Peyer's patch (tissue), 4 donors: Measurements from ENCODE around the gene FOXP2.

Source experiments
- POLR2A ChIP-seq, 2 donors: fragments of 450-650 bp; IDR thresholded peaks; one replicate each; pipeline ENCODE4 v1.5.1; 2017; ENCODE audit warnings: antibody characterized with exemption in 2 of 2, mild to moderate bottlenecking in 2 of 2, moderate library complexity in 2 of 2
- TF ChIP-seq, protein P1 (sequence below), 6 experiments: fragments of 450-650 bp in 4 of 6; fragments of 200-600 bp in 2 of 6; sonication (generic) in 1 of 6; IDR thresholded peaks; one replicate each; pipeline ENCODE4 v1.5.1; 2017 to 2019; ENCODE audit warnings: antibody characterized with exemption in 6 of 6, mild to moderate bottlenecking in 3 of 6, moderate library complexity in 1 of 6

DNA sequence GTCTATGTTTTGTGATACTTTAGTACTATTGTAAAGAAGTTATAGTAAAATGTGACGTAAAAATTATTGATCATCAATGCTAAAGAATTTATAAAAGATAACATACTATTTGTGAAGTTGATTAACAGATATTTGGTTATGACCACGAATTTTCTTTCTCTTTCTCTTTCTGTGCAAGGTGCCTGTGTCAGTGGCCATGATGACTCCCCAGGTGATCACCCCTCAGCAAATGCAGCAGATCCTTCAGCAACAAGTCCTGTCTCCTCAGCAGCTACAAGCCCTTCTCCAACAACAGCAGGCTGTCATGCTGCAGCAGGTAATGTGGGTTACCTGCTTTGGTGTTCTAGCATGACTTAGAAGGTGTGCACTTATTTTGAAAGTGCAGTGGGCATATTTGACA lies 213.7 kb downstream of the FOXP2 start:
- TF ChIP-seq, protein P1, sequence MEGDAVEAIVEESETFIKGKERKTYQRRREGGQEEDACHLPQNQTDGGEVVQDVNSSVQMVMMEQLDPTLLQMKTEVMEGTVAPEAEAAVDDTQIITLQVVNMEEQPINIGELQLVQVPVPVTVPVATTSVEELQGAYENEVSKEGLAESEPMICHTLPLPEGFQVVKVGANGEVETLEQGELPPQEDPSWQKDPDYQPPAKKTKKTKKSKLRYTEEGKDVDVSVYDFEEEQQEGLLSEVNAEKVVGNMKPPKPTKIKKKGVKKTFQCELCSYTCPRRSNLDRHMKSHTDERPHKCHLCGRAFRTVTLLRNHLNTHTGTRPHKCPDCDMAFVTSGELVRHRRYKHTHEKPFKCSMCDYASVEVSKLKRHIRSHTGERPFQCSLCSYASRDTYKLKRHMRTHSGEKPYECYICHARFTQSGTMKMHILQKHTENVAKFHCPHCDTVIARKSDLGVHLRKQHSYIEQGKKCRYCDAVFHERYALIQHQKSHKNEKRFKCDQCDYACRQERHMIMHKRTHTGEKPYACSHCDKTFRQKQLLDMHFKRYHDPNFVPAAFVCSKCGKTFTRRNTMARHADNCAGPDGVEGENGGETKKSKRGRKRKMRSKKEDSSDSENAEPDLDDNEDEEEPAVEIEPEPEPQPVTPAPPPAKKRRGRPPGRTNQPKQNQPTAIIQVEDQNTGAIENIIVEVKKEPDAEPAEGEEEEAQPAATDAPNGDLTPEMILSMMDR (IDR thresholded peaks at IDR 0.05): no peak
- TF ChIP-seq POLR2A (IDR thresholded peaks at IDR 0.05): no peak
